Activated CD4-positive, alpha-beta T cell treated with anti-CD3 and anti-CD28 coated beads, Interleukin-2, amount 10 ng/mL, durations not matched to agents 7 days and 5 days (primary cell): Measurements from ENCODE around the gene STXBP6. TPM values are rescaled to one million over a fixed set of nuclear protein-coding genes. Genes with fewer than 3 reads are reported as not detected.

ENCODE experiments used
- CTCF ChIA-PET: fragments of 350-600 bp; sonication (Branson Sonifier 250); formaldehyde crosslinking; loops from one replicate; lab custom pipeline; 2021; ENCODE audit warnings: antibody characterized with exemption; lab: Charles Lee
- POLR2A ChIA-PET: fragments of 350-600 bp; sonication (Branson Sonifier 250); formaldehyde crosslinking; loops from one replicate; lab custom pipeline; 2021; ENCODE audit warnings: antibody characterized with exemption; lab: Charles Lee
- DNase-seq: peaks from one replicate; pipeline ENCODE4 v3.0.0-alpha.2; 2020
- H3K27ac Mint-ChIP-seq: one replicate; pipeline ENCODE4 v1.8.0; 2021; ENCODE audit warnings: mild to moderate bottlenecking, moderate library complexity, mixed read lengths
- H3K27me3 Mint-ChIP-seq: one replicate; pipeline ENCODE4 v1.8.0; 2021; ENCODE audit warnings: mixed read lengths
- H3K36me3 Mint-ChIP-seq: one replicate; pipeline ENCODE4 v1.8.0; 2021; ENCODE audit warnings: low read depth, mixed read lengths
- H3K4me1 Mint-ChIP-seq: one replicate; pipeline ENCODE4 v1.8.0; 2021; ENCODE audit warnings: mixed read lengths
- H3K4me3 Mint-ChIP-seq: one replicate; pipeline ENCODE4 v1.8.0; 2021; ENCODE audit warnings: mild to moderate bottlenecking, moderate library complexity, mixed read lengths
- H3K9me3 Mint-ChIP-seq: one replicate; pipeline ENCODE4 v1.8.0; 2021; ENCODE audit warnings: mixed read lengths
- total RNA-seq, 2 experiments: library from RNA; stranded (reverse); gene quantifications; one replicate each; pipeline ENCODE4 v1.2.3, GENCODE V29; 2021

STXBP6 gene
- total RNA-seq, 2 experiments from 2014 or later, result not detected

- H3K36me3 Mint-ChIP-seq, result no peaks in the 10 kb centered on the region
- CTCF ChIA-PET, result no interaction called here
Observed at GRCh38 chr14:24988760-24989159, 61.2 kb downstream of the STXBP6 start.

GRCh38 chr14:24986206-24986893, 63.6 kb downstream of the STXBP6 start:
- ChIA-PET POLR2A (no interaction called here), CTCF (interaction anchor here (0.6 kb wide), 1 partner anchor 24 kb away, joined by 3 read pairs; no protein-coding TSS in a partner anchor)
- H3K4me1 Mint-ChIP-seq, result no peaks in the 10 kb centered on the region
- H3K27ac Mint-ChIP-seq, result no peak overlapping the region
- H3K4me3 Mint-ChIP-seq, result no peak overlapping the region
- no peaks in the 10 kb centered on the region for H3K9me3 Mint-ChIP-seq
- peaks cover 14% of the 10 kb centered on the region for H3K27me3 Mint-ChIP-seq
- no peaks in the 10 kb centered on the region for H3K36me3 Mint-ChIP-seq
- no peak for DNase-seq

More at GRCh38 chr14:24988760-24989159, 61.2 kb downstream of the STXBP6 start:
- H3K27me3 Mint-ChIP-seq, result peaks cover 9% of the 10 kb centered on the region
- no peak overlapping the region for H3K27ac Mint-ChIP-seq
- H3K4me1 Mint-ChIP-seq, result no peaks in the 10 kb centered on the region
- DNase-seq, result no peak
- POLR2A ChIA-PET, result no interaction called here
- H3K9me3 Mint-ChIP-seq, result no peaks in the 10 kb centered on the region
- no peak overlapping the region for H3K4me3 Mint-ChIP-seq

DNA sequence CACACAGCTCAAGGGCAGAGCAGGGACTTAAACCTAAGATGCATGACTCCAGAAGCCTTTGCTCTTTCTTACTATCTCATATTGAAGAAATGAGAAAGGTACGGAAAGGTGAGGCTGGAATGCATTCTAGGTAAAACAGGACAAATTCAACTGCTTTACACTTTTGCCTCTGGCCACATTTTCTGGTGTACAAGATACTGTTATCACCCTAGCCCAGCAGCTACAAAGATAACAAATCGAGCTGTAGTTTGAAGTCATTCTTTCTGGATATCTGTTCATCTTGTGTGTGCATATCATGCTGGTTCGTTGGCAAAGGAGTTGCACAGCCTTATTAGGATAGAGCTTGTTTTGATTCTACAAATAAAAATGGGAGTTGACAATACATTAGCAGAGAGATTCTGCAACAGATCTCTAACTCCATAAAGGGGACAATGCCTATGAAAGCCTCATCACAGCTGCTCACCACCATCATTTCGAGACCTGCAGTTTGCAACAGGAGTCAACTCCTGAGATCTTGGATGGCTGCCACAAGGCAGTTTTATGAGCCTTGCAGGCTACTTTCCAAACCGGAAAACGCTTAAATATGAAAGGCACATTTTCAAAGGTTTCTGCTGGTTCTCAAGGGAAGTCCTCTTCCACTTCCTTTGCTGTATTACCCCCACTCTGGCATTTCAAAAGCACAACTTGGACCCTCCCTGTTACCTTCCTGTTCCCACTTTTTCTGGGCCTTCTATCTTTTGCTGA, 64.9 kb downstream of the STXBP6 start:
- H3K36me3 Mint-ChIP-seq, result no peaks in the 10 kb centered on the region
- no peak overlapping the region for H3K4me3 Mint-ChIP-seq
- POLR2A ChIA-PET, result no interaction called here
- no peak overlapping the region for H3K27ac Mint-ChIP-seq
- DNase-seq, result no peak
- peaks cover 14% of the 10 kb centered on the region for H3K27me3 Mint-ChIP-seq
- H3K4me1 Mint-ChIP-seq, result no peaks in the 10 kb centered on the region
- CTCF ChIA-PET, result interaction anchor here (1.3 kb wide), 1 partner anchor 274 kb away, joined by 3 read pairs; no protein-coding TSS in a partner anchor
- no peaks in the 10 kb centered on the region for H3K9me3 Mint-ChIP-seq

- H3K9me3 Mint-ChIP-seq, result no peaks in the 10 kb centered on the region
- H3K36me3 Mint-ChIP-seq, result no peaks in the 10 kb centered on the region
- no peaks in the 10 kb centered on the region for H3K4me1 Mint-ChIP-seq
- ChIA-PET CTCF (no interaction called here), POLR2A (no interaction called here)
- H3K4me3 Mint-ChIP-seq, result no peak overlapping the region
- no peak overlapping the region for H3K27ac Mint-ChIP-seq
- DNase-seq, result no peak
- peaks cover 20% of the 10 kb centered on the region for H3K27me3 Mint-ChIP-seq
Observed at GRCh38 chr14:24982472-24983155, 67.3 kb downstream of the STXBP6 start.

DNA sequence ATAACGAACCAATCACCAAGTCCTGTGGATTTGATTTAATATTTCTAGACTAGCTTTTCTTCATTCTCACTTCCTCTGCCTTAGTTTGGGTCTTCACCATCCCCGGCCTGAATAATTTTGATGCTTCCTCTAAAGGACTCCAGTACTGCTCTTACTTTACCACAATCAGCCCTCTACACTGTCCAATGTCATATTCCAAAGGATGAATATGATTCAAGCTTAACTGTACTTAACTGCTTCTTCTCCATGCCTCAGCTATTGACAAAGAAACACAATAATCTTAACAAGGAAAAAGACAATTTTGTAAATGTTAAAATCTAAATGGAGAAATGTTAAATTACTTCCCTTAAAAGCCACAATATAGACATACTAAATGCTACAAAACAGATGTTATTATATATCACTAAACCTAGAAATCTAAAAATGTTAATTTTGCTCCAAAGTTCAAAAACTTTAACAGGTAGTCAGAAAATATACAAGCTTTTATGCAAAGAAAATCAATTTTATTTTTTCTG, 70.2 kb downstream of the STXBP6 start:
- Mint-ChIP-seq H3K9me3 (no peaks in the 10 kb centered on the region), H3K36me3 (no peaks in the 10 kb centered on the region), H3K4me3 (no peak overlapping the region), H3K27ac (no peak overlapping the region), H3K4me1 (no peaks in the 10 kb centered on the region), H3K27me3 (peaks cover 15% of the 10 kb centered on the region)
- no peak for DNase-seq
- ChIA-PET CTCF (no interaction called here), POLR2A (no interaction called here)

DNA sequence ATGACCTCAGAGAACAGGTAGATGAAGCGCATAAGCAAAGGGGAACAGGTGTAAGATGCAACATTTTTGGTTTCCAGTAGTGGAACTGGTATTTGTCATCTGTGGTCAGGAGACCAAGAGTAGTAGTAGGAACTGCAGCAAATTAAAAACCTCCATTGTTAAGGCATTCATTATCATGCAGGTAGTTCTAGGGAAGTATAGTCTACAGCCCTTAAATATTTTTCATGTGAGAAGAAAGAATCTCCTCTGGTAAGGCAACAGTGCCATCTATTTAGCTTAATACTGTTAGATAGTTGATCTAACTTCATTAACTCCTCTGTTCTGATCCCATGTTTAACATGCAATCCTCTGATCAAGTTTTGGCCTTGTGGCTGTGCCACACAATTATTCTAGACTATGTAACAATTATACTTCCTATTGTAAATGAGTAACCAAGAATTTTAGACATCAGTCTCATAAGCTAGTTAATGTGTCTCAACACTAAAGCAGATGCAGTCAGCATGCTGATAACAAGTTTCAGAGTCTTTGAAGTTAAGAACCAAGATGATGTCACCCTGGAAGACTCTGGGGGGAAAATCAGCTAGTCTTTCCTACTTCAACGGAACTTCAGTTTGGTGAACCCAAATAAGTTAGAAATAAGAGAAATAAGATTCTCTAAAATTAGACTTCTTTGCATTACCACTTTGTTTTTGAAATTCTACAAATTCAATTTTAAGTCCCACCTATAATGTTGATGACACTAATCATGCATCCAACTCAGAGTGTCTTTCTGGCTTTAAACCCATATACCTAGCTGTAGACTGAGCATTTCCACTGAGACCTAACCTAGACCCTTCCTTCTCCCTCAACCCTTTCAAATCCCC, 70.9 kb downstream of the STXBP6 start:
- ChIA-PET POLR2A (no interaction called here), CTCF (no interaction called here)
- H3K27ac Mint-ChIP-seq, result no peak overlapping the region
- H3K4me3 Mint-ChIP-seq, result no peak overlapping the region
- H3K4me1 Mint-ChIP-seq, result no peaks in the 10 kb centered on the region
- DNase-seq, result no peak
- peaks cover 11% of the 10 kb centered on the region for H3K27me3 Mint-ChIP-seq
- no peaks in the 10 kb centered on the region for H3K9me3 Mint-ChIP-seq
- H3K36me3 Mint-ChIP-seq, result no peaks in the 10 kb centered on the region

DNA sequence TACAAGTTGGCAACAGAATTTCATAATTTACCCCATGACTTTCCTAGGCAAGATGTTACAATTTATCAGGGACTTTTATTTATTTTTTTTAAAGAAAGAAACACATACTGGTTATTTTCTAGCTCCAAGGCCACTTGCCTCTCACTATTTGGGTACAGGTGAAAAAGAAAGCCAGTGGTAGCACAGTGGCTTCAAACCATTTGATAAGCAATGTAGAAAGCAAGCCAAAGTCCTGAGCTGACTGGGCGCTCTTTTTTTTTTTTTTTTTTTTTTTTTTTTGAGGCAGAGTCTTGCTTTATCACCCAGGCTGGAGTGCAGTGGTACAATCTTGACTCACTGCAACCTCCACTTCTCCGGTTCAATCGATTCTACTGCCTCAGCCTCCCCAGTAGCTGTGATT, 73.3 kb downstream of the STXBP6 start:
- Mint-ChIP-seq H3K27me3 (peaks cover 9% of the 10 kb centered on the region), H3K36me3 (no peaks in the 10 kb centered on the region), H3K4me1 (no peaks in the 10 kb centered on the region), H3K4me3 (no peak overlapping the region), H3K27ac (no peak overlapping the region), H3K9me3 (no peaks in the 10 kb centered on the region)
- ChIA-PET POLR2A (no interaction called here), CTCF (no interaction called here)
- no peak for DNase-seq

DNA sequence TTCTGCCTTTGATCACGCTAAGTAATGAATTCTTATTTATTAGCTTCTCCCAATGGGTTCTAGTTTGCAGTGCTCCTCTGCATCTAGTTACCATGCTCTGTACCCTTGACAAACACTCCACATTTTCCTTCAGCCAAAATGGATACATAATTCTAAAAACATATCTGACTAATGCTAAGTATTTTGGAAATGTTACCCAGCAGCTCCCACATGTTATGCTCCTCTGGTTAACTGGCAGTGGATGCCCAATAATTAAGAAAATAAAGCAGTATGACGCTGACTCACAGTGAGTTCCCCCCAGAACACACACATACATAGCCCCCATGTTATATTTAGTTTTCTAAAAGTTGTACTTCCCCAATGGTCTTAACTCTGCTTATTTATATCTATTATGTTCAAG, 74.6 kb downstream of the STXBP6 start:
- Mint-ChIP-seq H3K27me3 (peaks cover 9% of the 10 kb centered on the region), H3K27ac (no peak overlapping the region), H3K4me3 (no peak overlapping the region), H3K36me3 (no peaks in the 10 kb centered on the region), H3K9me3 (no peaks in the 10 kb centered on the region), H3K4me1 (no peaks in the 10 kb centered on the region)
- POLR2A ChIA-PET, result no interaction called here
- DNase-seq, result no peak
- CTCF ChIA-PET, result interaction anchor here (0.6 kb wide), 1 partner anchor 25 kb away, joined by 4 read pairs; no protein-coding TSS in a partner anchor

DNA sequence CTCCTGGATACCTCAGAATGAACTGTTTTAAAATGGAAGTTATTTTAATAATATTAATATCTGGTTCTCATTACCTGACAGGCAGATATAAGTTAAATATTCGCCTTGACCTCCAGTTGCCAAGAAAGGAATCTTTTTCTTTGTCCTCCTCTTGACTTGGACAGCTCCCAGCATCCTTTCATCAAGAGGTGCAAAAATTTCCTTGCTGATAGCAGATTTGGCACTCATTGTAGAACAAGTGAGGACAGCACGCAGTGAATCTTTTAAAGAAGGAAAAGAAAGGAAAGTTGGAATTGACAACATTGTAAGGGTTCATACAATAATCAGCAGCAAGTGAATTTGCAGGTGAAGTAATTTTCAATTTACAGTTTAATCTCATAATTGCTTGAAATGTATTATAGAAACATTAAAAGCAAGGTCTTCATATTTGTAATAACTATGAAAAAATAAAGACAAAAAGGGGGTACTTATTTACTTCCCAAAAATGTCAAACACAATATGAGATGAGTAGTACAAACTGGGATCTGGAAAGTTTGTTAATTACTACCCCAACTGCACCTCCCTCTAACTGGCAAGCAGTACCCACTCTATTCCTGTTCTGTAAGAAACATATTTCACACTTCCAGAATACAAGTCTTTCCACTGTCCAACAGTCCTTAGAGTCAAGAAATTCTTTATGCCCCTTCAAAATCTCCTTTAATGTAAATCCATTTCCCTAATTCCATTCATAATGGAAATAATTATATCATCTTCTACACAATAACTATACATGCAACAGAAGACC, 75.2 kb downstream of the STXBP6 start:
- Mint-ChIP-seq H3K27ac (no peak overlapping the region), H3K4me1 (no peaks in the 10 kb centered on the region), H3K9me3 (no peaks in the 10 kb centered on the region), H3K27me3 (peaks cover 9% of the 10 kb centered on the region), H3K4me3 (no peak overlapping the region), H3K36me3 (no peaks in the 10 kb centered on the region)
- DNase-seq, result no peak
- ChIA-PET POLR2A (no interaction called here), CTCF (no interaction called here)

DNA sequence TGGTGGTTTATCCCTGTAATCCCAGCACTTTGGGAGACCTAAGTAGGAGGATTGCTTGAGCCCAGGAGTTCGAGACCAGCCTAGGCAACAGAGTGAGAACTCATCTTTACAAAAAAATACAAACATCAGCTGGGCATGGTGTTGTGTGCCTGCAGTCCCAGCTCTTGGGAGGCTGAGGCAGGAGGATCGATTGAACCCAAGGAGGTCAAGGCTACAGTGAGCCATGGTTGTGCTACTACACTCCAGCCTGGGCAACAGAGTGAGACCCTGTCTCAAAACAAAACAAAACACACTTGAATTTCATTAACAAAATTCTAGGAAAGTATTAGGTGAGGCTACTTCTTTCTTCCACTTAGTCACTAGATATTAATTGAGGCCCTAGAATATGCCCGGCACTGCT, 77.1 kb downstream of the STXBP6 start:
- no peak overlapping the region for H3K27ac Mint-ChIP-seq
- CTCF ChIA-PET, result no interaction called here

DNA sequence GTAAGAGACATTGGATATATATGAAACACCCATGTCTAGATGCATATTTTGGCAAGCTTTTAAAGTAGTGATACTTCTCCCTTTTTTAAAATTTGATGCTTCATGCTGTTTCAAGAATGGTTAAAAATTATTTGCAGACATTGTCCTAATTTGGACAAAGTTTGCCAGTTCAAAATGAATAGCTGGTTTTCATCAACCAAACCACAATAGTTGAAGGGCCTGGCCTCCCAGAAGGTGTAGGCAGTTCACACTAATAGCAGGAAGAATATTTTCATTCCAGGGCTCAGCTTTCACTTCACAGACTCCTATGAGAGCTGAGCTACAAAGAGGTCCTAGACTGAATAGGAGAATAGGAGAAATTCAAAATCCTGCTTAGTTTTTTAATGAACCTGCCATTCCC, 78.7 kb downstream of the STXBP6 start:
- Mint-ChIP-seq H3K9me3 (no peaks in the 10 kb centered on the region), H3K27ac (no peak overlapping the region), H3K4me3 (no peak overlapping the region), H3K36me3 (no peaks in the 10 kb centered on the region), H3K27me3 (peaks cover 3% of the 10 kb centered on the region), H3K4me1 (no peaks in the 10 kb centered on the region)
- ChIA-PET POLR2A (no interaction called here), CTCF (no interaction called here)
- DNase-seq, result no peak

More for the DNA sequence above, 77.1 kb downstream of the STXBP6 start:
- DNase-seq, result no peak
- Mint-ChIP-seq H3K4me1 (no peaks in the 10 kb centered on the region), H3K9me3 (no peaks in the 10 kb centered on the region), H3K27me3 (peaks cover 3% of the 10 kb centered on the region), H3K4me3 (no peak overlapping the region), H3K36me3 (no peaks in the 10 kb centered on the region)
- POLR2A ChIA-PET, result no interaction called here

DNA sequence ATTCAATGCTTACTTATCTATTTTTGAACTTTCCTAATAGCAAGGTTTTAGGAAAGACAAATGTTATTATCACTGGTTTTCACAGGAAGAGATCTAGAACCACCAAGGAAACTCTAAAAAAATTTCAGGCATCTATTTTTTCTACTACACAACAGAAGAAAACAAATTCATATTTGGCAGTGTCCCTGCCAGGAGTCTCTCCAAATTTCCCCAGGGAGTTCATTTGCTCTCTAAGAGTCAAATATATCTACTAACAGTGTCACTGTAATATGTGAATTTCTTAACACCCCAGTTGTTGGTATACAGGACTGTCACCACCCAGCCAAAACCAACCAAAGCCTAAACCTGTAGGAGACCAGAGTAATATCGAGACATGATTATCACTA, 83.4 kb downstream of the STXBP6 start:
- CTCF ChIA-PET, result no interaction called here
- H3K36me3 Mint-ChIP-seq, result no peaks in the 10 kb centered on the region
- H3K4me3 Mint-ChIP-seq, result no peak overlapping the region

More for the DNA sequence above, 83.4 kb downstream of the STXBP6 start:
- DNase-seq, result no peak
- POLR2A ChIA-PET, result no interaction called here
- no peaks in the 10 kb centered on the region for H3K4me1 Mint-ChIP-seq
- no peak overlapping the region for H3K27ac Mint-ChIP-seq
- no peaks in the 10 kb centered on the region for H3K9me3 Mint-ChIP-seq
- peaks cover 5% of the 10 kb centered on the region for H3K27me3 Mint-ChIP-seq
